Choroid plexus epithelial cell (primary cell): ENCODE data around the gene ARHGEF3.
A peak's percentile ranks its signal among the peaks of the same experiment; 100 is the strongest.

Source experiments
- DNase-seq: peaks from one replicate; pipeline ENCODE4 v3.0.0-alpha.2; 2010; ENCODE audit warnings: low read depth
- H3K4me3 ChIP-seq: 2 replicates; pipeline ENCODE4 v1.5.1; 2011; ENCODE audit warnings: low read depth, mild to moderate bottlenecking, control low read depth, low read length, moderate library complexity
- TF ChIP-seq, protein P1 (sequence below): conservative IDR thresholded peaks from 2 replicates; pipeline ENCODE4 v1.5.1; 2011; ENCODE audit warnings: low read depth, mild to moderate bottlenecking, control low read depth, inconsistent platforms, low read length, moderate library complexity

The ARHGEF3 gene

DNA sequence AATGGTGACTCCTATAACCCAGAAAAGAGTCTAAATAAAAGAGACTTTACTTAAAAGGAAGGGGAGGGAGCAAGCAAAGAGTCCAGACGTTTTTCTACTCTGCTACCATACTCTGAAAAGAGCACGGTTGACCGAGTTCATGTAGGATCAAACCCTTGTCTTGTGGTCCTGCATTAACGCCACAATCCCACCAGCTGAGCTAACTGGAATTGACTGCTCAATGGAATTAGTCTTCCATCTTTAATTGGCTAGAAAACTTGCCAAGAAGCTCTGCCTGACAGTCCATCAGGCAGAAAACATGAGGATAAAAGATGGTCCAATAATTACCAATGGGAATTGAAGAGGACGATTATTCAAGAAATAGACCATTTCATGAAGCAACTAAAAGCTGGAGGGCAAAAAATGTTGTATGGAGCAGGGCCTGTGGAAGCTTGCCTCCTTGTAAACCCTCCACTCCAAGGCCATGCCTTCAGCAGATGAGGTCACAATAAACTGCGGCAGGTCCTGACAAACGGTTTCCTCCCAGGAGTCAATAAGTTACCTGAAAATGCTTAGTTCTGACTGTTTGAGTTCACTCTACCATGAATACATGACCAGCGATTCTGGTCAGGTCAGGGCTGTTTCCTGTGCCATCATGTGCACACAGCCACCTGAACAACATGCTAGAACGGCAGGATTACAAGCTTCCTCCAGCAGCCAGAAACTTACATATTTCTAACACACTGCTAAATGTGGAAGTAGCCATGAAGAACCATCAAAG is 35.6 kb upstream of the ARHGEF3 start:
- H3K4me3 ChIP-seq = no peak overlapping the region
- TF ChIP-seq, protein P1, sequence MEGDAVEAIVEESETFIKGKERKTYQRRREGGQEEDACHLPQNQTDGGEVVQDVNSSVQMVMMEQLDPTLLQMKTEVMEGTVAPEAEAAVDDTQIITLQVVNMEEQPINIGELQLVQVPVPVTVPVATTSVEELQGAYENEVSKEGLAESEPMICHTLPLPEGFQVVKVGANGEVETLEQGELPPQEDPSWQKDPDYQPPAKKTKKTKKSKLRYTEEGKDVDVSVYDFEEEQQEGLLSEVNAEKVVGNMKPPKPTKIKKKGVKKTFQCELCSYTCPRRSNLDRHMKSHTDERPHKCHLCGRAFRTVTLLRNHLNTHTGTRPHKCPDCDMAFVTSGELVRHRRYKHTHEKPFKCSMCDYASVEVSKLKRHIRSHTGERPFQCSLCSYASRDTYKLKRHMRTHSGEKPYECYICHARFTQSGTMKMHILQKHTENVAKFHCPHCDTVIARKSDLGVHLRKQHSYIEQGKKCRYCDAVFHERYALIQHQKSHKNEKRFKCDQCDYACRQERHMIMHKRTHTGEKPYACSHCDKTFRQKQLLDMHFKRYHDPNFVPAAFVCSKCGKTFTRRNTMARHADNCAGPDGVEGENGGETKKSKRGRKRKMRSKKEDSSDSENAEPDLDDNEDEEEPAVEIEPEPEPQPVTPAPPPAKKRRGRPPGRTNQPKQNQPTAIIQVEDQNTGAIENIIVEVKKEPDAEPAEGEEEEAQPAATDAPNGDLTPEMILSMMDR = no peak
- no peak for DNase-seq

DNA sequence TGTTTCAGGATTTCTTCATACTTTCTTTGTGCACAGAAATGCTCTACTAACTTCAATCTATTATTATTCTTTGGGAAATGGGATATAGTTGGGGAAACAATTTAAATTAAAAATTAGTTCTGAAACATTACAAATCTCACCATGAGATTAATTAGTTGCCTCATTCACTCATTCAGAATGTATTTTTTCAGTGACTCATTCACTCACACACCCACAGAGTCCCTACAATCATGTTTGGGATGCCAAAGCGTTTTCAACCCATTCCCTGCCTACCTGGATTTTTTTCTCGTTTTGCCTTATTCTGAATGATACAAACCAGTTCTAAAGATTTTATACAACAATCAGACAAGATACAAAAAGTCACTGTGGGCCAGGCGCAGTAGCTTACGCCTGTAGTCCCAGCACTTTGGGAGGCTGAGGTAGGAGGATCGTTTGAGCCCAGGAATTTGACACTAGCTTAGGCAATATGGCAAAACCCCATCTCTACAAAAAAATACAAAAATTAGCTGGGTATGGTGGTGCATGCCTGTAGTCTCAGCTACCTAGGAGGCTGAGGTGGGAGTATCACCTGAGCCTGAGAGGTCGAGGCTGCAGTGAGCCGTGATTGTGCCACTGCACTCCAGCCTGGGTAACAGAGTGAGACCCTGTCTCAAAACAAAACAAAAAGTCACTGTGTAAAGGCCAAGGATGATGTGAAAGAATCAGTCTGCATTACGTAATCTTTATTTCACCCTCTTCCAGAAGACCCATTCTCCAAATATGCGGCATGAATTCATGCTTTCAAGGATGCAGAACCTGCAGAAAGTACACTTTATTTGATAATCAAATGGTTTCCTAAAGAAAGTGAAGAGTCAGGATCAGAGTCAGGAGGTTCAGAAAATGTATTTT is 34.8 kb upstream of the ARHGEF3 start:
- H3K4me3 ChIP-seq = no peak overlapping the region
- TF ChIP-seq, protein P1 = no peak
- no peak for DNase-seq

DNA sequence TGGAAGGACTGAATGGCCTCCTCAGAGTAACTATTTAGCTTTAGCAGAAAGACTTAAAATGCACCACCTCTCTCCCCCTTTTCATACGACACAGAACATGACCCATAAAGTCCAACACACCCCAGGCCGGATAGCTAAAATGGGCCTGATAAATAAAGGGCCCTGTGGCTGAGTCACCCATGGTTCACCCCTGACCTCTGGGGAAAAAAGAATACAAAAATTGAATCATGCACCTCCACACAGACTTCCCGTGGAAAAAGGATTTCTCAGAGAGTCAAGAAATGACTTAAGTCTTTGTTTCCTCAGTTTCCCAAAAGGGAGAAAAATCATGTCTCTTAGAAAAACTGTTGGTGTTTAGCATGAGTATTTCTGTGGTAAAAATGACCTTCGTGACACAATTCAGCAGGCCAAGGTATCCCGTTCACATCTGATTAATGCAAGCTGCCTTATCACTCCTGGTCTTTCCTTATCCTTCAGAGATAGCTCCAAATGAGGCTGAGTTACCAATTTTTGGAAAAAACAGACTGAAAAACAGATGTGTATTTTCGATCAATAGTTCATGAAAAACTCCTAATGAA is 34.0 kb upstream of the ARHGEF3 start:
- TF ChIP-seq, protein P1 = no peak
- no peak overlapping the region for H3K4me3 ChIP-seq
- DNase-seq = peak; percentile 23

DNA sequence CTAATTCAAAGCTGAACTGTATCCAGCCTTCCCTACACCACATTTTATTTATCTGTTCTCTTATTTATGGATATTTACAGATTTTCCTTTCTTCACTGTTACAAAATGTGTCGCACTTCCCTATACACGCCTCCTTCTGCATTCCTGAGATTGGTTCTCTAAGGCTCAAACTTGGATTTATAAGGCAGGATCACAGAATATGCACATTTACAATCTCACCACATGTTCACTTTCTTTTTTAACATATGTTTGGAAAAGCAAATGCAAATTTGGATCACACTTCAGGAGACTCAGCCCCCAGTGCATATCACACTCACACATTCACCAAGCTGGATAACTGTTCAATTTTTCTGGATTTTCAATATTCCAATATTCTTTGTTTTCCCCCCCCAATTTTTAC is 31.8 kb upstream of the ARHGEF3 start:
- no peak overlapping the region for H3K4me3 ChIP-seq
- TF ChIP-seq, protein P1 = no peak
- no peak for DNase-seq

DNA sequence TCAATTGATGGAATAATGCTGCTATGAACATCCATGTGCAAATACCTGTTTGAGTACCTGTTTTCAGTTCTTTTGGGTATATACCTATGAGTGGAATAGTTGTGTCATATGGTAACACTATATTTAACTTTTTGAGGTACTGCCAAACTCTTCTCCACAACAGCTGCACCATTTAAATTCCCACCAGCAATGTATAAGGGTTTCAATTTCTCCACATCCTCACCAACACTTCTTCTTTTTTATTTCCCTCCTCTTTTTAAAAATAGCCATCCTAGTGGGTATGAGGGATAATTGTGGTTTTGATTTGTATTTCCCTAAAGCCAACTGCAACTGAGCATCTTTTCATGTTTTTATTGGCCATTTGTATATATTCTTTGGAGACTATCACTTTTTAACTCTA is 31.3 kb upstream of the ARHGEF3 start:
- no peak overlapping the region for H3K4me3 ChIP-seq
- TF ChIP-seq, protein P1 = no peak
- no peak for DNase-seq

DNA sequence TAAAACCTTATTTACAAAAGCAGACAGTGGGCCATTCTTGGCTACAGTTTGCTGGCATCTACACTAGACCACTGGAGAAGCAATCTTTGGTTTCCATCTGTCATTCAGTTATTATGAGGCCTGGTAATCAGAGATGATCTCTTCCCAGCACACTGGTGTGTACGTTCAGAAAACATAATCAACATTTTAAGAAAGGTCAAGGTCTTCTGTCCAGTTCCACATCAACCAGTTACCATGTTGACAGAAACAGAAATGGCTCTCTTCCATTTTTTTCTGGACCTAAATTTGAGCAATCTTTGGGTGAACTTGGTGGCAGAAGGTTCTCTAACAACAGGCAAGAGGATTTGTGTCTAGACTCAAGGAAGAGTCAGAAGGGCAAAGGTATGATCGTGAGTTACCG is 29.8 kb upstream of the ARHGEF3 start:
- H3K4me3 ChIP-seq = no peak overlapping the region
- no peak for DNase-seq
- TF ChIP-seq, protein P1 = no peak
